NCI-H187 (cell line): ENCODE data around the gene CPTP.
A peak's percentile ranks its signal among the peaks of the same experiment; 100 is the strongest.

Source experiments
- DNase-seq, 2 experiments: peaks; one replicate each; lab custom pipeline; 2025; lab: John Stamatoyannopoulos, UW

The CPTP gene

DNA sequence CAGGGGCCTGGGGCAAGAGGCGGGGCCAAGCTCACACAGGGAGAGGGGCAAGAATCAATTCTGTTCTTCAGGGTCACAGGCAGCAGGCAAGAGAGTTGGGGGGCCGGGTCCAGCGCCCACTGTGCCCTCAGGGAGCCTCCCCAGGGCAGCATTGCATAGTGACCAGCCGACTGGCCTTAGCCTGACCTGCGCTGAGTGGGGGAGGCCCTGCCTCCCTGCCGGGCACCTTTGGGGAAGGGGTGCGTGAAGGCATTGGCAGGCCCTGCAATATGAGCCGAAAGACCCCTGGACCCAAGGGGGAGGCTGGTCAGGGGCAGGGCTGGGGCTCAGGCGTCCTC lies 32.2 kb upstream of the CPTP start:
- DNase-seq = no peak

GRCh38 chr1:1292851-1293250 lies 31.8 kb upstream of the CPTP start:
- DNase-seq = no peak

GRCh38 chr1:1293263-1294249 lies 31.0 kb upstream of the CPTP start:
- DNase-seq = no peak

DNA sequence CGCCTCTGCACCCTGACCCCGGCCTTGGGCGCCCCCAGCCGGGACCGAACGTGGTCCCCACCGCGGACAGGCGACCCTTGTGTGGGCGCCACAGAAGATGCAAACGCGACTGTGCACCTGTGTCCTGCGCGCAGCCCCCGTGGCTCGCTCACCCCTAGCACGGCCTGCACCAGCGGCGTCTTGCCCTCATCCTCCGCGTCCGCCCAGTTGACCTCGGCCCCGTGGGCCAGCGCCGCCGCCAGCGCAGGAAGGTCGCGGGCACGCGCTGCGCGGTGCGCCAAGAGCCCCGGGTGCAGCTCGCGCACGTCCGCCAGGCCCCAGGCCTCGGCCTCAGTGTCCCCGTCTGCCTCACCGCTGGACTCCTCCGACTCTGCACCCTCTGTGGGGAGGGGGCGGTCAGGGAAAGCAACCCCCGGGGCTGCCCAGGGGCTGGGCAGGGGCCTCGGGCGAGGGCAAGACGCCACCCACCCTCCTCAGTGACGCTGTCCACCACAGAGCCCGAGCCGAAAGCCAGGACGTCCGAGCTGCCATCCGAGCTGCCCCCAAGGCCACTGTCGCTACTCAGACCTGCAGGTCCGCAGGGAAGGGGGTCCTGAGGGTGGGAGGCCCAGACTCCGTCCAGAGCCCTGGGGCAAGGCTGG lies 30.2 kb upstream of the CPTP start:
- no peak for DNase-seq

DNA sequence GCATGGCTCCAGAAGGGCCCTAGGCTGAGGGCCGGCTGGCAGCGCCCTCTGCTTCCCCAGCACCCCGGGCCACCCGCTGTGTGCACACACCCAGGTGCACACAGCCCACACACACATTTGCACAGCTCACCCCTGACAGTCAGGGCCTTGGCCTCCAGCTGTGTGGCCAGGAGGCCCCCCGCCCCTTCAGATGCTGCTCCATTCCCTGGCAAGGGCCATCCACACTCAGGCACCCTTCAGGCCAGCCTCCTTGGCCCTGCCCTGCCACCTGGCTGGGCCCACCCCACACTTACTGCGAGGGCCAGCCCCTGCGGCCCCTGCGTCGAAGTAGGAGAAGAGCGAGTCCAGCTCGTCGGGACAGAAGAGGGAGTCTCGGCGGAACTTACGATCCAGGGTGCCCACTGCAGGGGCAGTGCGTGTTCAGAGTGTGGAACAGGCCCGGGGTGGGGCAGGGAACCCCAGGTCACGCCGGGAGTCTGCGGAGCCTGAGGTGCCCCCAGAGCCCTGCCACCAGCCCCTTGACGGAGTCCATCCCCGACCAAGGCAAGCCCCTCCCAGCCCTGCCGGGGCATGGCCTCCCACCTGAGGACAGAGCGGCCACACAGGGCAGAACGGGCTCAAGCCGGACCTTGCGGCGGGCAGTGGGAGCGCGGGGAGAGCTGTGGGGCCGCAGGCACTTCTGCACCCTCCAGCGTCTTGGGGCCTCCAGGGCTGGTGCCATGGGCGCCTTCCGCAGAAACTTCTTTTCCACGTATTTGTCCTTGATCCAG lies 29.3 kb upstream of the CPTP start:
- DNase-seq = no peak

GRCh38 chr1:1296070-1297061 lies 28.2 kb upstream of the CPTP start:
- DNase-seq = no peak

GRCh38 chr1:1297802-1298424 lies 26.7 kb upstream of the CPTP start:
- DNase-seq = no peak

DNA sequence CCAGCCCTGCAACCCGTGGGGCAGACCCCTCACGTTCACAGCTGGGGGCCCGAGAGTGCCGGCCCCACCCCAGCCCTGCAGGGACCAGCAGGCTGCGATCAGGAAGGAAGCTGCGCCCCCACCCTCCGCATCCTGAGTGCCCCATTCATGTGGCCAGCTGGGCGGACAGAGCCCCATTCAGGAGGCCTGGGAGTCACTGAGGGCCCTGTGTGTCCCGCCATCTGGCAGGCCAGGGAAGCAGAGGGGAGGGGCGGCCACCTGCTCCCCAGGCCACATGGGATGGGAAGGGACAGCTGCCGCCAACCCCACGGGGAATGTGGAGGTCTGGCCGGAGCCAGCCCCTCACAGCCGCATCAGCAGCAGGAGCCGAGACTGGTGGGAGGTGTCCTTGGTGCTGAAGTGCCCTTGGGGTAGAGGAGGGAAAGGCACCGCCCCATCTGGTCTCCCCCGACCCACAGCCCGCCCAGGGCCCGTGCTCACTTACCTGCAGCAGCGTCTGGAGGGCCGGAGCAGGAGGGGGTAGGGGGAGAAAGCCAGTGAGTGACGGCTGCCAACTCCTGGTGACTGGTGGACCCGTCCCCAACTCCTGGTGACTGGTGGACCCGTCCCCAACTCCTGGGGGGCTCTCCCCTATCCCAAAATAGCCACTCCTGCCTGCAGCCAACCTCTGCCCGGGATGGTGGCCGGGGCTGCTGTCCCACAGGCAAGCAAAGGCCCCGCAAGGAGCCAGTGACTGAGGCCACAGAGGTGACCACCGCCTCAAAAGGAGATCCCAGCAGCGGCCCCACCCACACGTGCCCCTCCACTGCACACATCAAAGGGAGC lies 25.5 kb upstream of the CPTP start:
- no peak for DNase-seq

GRCh38 chr1:1299686-1300351 lies 24.8 kb upstream of the CPTP start:
- DNase-seq = no peak

DNA sequence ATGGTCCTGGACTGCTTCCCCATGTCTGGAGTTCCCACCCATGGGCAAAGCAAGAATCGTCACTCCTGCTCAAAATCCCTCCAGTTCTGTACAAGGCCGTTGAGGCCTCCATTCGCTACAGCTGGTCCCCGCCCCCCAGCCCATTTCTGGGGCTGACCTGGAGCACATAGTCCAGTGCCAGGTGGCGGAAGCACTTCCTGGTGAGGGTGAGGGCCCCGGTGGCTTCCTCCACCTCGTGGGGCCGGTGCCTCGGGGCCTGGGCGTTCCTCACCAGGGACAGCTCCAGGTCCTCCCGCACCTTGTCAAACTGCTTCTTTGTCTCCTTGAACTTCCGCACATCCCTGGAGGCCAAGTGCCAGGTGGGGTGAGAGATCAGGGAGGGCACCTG lies 24.3 kb upstream of the CPTP start:
- DNase-seq = no peak

DNA sequence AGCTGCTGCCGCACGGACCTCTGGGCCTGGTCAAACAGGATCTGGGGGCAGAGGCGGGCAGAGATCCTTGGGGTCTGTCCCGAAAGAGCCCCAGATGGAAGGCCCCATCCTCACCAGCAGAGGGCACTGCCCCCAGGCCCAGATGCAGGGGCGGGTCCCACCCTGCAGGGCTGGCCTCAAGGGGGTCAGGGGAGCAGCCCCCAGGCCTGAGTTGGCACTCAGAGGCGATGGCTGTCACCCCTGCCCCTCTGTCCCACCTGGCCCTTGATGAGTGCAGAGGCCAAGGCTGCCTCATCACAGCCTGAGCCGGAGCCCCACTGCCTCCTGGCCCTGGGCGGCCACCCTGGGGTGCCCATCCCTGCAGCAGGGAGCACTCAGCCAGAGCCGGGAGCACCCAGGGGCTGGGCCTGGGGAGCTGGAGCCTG lies 22.6 kb upstream of the CPTP start:
- DNase-seq = no peak

- no peak for DNase-seq
Measured at GRCh38 chr1:1302951-1303509, 21.6 kb upstream of the CPTP start.

DNA sequence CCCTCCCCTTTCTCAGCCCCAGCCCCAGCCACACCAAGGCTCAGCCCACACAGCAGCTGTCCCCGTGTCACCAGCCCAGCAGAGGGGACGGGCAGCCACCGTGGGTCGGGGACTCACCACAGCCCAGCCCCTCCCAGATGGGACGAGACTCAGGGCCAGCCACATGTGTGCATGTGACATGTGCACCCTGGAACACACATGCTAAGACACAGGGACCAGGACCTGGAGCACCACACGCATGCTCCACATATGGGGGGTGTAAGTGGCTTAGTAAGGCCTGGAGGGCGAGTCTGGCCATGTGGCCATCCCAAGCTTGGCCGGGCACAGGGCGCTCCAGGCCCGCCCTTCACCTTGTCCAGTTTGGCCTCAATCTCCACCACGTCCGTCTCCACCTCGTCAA lies 20.9 kb upstream of the CPTP start:
- no peak for DNase-seq

- DNase-seq = peak in 1 of 2 experiments; percentile 49
Measured at GRCh38 chr1:1304331-1305299, 20.0 kb upstream of the CPTP start.

GRCh38 chr1:1305300-1306069 lies 19.1 kb upstream of the CPTP start:
- no peak for DNase-seq

GRCh38 chr1:1306070-1306660 lies 18.4 kb upstream of the CPTP start:
- DNase-seq = no peak
